AG10803 (cell line): ENCODE results near the gene EDC4.
A peak's percentile ranks its signal among the peaks of the same experiment; 100 is the strongest.

Source experiments
- DNase-seq: peaks from one replicate; pipeline ENCODE4 v3.0.0; 2010; ENCODE audit warnings: low read depth
- H3K4me3 ChIP-seq: 2 replicates; pipeline ENCODE4 v1.5.1; 2011; ENCODE audit warnings: mild to moderate bottlenecking, low read length, control low read depth
- CTCF ChIP-seq: conservative IDR thresholded peaks from 2 replicates; pipeline ENCODE4 v1.5.1; 2011; ENCODE audit warnings: mild to moderate bottlenecking, low read length, control low read depth, inconsistent platforms

EDC4 gene

GRCh38 chr16:67871256-67871655 lies 1.6 kb upstream of the EDC4 start:
- no peak overlapping the region for H3K4me3 ChIP-seq
- no peak for DNase-seq
- TF ChIP-seq CTCF = no peak

- H3K4me3 ChIP-seq = peak overlapping the region; percentile 91
- TF ChIP-seq CTCF = no peak
- no peak for DNase-seq
These were observed 671 bp upstream of the EDC4 start for GRCh38 chr16:67872131-67872630.

- peak; percentile 18 for DNase-seq
- TF ChIP-seq CTCF = no peak
- peak overlapping the region; percentile 91 for H3K4me3 ChIP-seq
These were observed 851 bp downstream of the EDC4 start for GRCh38 chr16:67873435-67874370.

- TF ChIP-seq CTCF = no peak
- DNase-seq = no peak
- peak overlapping the region; percentile 91 for H3K4me3 ChIP-seq
These were observed 1.5 kb downstream of the EDC4 start for GRCh38 chr16:67874372-67874771.

GRCh38 chr16:67877064-67877463 lies 4.2 kb downstream of the EDC4 start:
- DNase-seq = no peak
- H3K4me3 ChIP-seq = no peak overlapping the region

GRCh38 chr16:67878232-67878631 lies 5.4 kb downstream of the EDC4 start:
- no peak for TF ChIP-seq CTCF
- no peak for DNase-seq
- H3K4me3 ChIP-seq = no peak overlapping the region

More at GRCh38 chr16:67877064-67877463, 4.2 kb downstream of the EDC4 start:
- TF ChIP-seq CTCF = no peak

- H3K4me3 ChIP-seq = no peak overlapping the region
- TF ChIP-seq CTCF = no peak
- DNase-seq = no peak
These were observed 6.0 kb downstream of the EDC4 start for GRCh38 chr16:67878846-67879245.
